HepG2 (cell line): ENCODE data around the gene DCTN1. TPM values are rescaled to one million over a fixed set of nuclear protein-coding genes. Genes with fewer than 3 reads are reported as not detected.

Experiments used
- ATAC-seq: fragments of 200-7000 bp; cut with Tn5 transposase; 3 replicates; pipeline ENCODE4 v1.9.1; 2020; ENCODE audit warnings: mild to moderate bottlenecking, moderate library complexity
- BruUV-seq: library from RNA; stranded (reverse); fragments of 400-500 nt; replicated peaks from 2 replicates; lab custom pipeline; 2021; lab: Mats Ljungman, UMichigan
- CTCF ChIA-PET: fragments of 300-600 bp; formaldehyde crosslinking; extraction: SDS; loops from one replicate; lab custom pipeline; 2021; ENCODE audit warnings: low total read pairs, inconsistent platforms, low intra/inter-chr PET ratio; lab: Yijun Ruan, JAX
- POLR2A ChIA-PET: fragments of 350-600 bp; sonication (Branson Sonifier 250); formaldehyde crosslinking; loops from one replicate; lab custom pipeline; 2020; ENCODE audit warnings: antibody characterized with exemption, inconsistent platforms; lab: Yijun Ruan, JAX
- DNase-seq: peaks from one replicate; pipeline ENCODE4 v3.0.0-alpha.2; 2015; ENCODE audit warnings: low spot score
- FAIRE-seq: peaks from 3 replicates; lab custom pipeline; 2011; peaks lifted over from hg19 to GRCh38; lab: Jason Lieb, UNC
- H2AFZ ChIP-seq: one replicate; pipeline ENCODE4 v1.6.1; 2011; ENCODE audit warnings: low read length, inconsistent platforms
- H3K27ac ChIP-seq: fragments of 300-600 bp; 3 replicates; pipeline ENCODE4 v1.8.0; 2011; ENCODE audit warnings: mixed run types, mild to moderate bottlenecking, mixed read lengths, low read length, inconsistent platforms; ENCODE audit not compliant: insufficient read depth; ENCODE audit errors: extremely low read length
- H3K27me3 ChIP-seq, 2 experiments: fragments of 200-600 bp in 1 of 2; 2 replicates in 1 of 2; 3 replicates in 1 of 2; pipeline versions ENCODE4 v1.6.0 to v1.8.0; 2011; ENCODE audit warnings: low read length in 2 of 2, mild to moderate bottlenecking in 2 of 2, moderate library complexity in 2 of 2, inconsistent platforms in 1 of 2; ENCODE audit not compliant: insufficient read depth in 2 of 2, control insufficient read depth in 1 of 2
- H3K36me3 ChIP-seq, 2 experiments: fragments of 200-600 bp in 1 of 2; replicated peaks in 1 of 2; 2 replicates in 1 of 2; 3 replicates in 1 of 2; pipeline versions ENCODE4 v1.5.1 to v1.8.0; 2011; ENCODE audit warnings: low read length in 2 of 2, inconsistent platforms in 1 of 2; ENCODE audit not compliant: insufficient read depth in 2 of 2, control insufficient read depth in 1 of 2
- H3K4me1 ChIP-seq: 2 replicates; pipeline ENCODE4 v1.5.1; 2012; ENCODE audit warnings: low read length, inconsistent platforms; ENCODE audit not compliant: insufficient read depth
- H3K4me2 ChIP-seq: 2 replicates; pipeline ENCODE4 v1.6.0; 2011; ENCODE audit warnings: low read depth, low read length, inconsistent platforms
- H3K4me3 ChIP-seq, 3 experiments: fragments of 200-600 bp in 1 of 3; sonication (generic), shearing (Covaris generic) in 1 of 3; replicated peaks in 1 of 3; 2 replicates each; pipeline ENCODE4 v1.5.1; 2011 to 2016; ENCODE audit warnings: low read length in 3 of 3, inconsistent platforms in 2 of 3, low read depth in 2 of 3, mild to moderate bottlenecking in 2 of 3, control low read depth in 1 of 3, mixed read lengths in 1 of 3; ENCODE audit not compliant: insufficient read depth in 1 of 3
- H3K79me2 ChIP-seq: one replicate; pipeline ENCODE4 v1.6.1; 2011; ENCODE audit warnings: low read length, inconsistent platforms; ENCODE audit not compliant: insufficient read depth
- H3K9ac ChIP-seq: 2 replicates; pipeline ENCODE4 v1.6.0; 2011; ENCODE audit warnings: mild to moderate bottlenecking, low read depth, low read length, inconsistent platforms; ENCODE audit not compliant: insufficient read depth
- H3K9me3 ChIP-seq: 2 replicates; pipeline ENCODE4 v1.5.1; 2012; ENCODE audit warnings: mild to moderate bottlenecking, low read length
- H4K20me1 ChIP-seq: 2 replicates; pipeline ENCODE4 v1.6.0; 2011; ENCODE audit warnings: inconsistent platforms, mild to moderate bottlenecking, low read length, moderate library complexity; ENCODE audit not compliant: insufficient read depth
- CENPT ChIP-seq: sonication (generic); formaldehyde crosslinking; IDR thresholded peaks from 2 replicates; pipeline ENCODE4 v1.8.0; 2022; ENCODE audit warnings: low read depth, mild to moderate bottlenecking, moderate library complexity, missing genetic modification reagents
- ETV6 ChIP-seq: sonication (generic); formaldehyde crosslinking; conservative IDR thresholded peaks from 2 replicates; pipeline ENCODE4 v1.4.0; 2020; ENCODE audit warnings: missing genetic modification reagents
- FOXP1 ChIP-seq, 2 experiments: fragments of 450-650 bp in 1 of 2; IDR thresholded peaks; 2 replicates each; pipeline ENCODE4 v1.6.1; 2017 to 2018; ENCODE audit warnings: antibody characterized with exemption in 1 of 2
- GABPA ChIP-seq, 2 experiments: IDR thresholded peaks; 2 replicates each; pipeline ENCODE4 v1.6.1; 2011 to 2016; ENCODE audit warnings: low read depth in 2 of 2, low read length in 1 of 2, missing biosample characterization in 1 of 2, missing genetic modification characterization in 1 of 2
- GFI1 ChIP-seq: sonication (generic); formaldehyde crosslinking; IDR thresholded peaks from 2 replicates; pipeline ENCODE4 v1.5.0; 2020; ENCODE audit warnings: missing genetic modification reagents, mild to moderate bottlenecking, borderline replicate concordance
- POLR2AphosphoS2 ChIP-seq: IDR thresholded peaks from 2 replicates; pipeline ENCODE4 v1.6.1; 2011; ENCODE audit warnings: low read depth, low read length, improper control_type of control experiment
- PRMT3 ChIP-seq: sonication (generic); formaldehyde crosslinking; IDR thresholded peaks from 2 replicates; pipeline ENCODE4 v1.8.1; 2022; ENCODE audit warnings: low read depth, mild to moderate bottlenecking, moderate library complexity, missing genetic modification reagents, borderline replicate concordance
- RBFOX2 ChIP-seq: fragments of 200-400 bp; formaldehyde crosslinking; IDR thresholded peaks from 2 replicates; pipeline ENCODE4 v1.6.1; 2017; ENCODE audit warnings: low read depth, mild to moderate bottlenecking, low read length
- RBM22 ChIP-seq: fragments of 200-400 bp; formaldehyde crosslinking; optimal IDR thresholded peaks from 2 replicates; pipeline ENCODE3; 2017; ENCODE audit warnings: mild to moderate bottlenecking, low read length, moderate library complexity
- SOX6 ChIP-seq, 2 experiments: fragments of 450-650 bp in 1 of 2; sonication (generic) in 1 of 2; formaldehyde crosslinking in 1 of 2; IDR thresholded peaks; 2 replicates each; pipeline versions ENCODE4 v1.4.0 to v1.6.1; 2017 to 2020; ENCODE audit warnings: antibody characterized with exemption in 1 of 2, mild to moderate bottlenecking in 1 of 2, missing genetic modification reagents in 1 of 2
- ZNF251 ChIP-seq: sonication (generic); formaldehyde crosslinking; IDR thresholded peaks from 2 replicates; pipeline ENCODE4 v1.9.0; 2021; ENCODE audit warnings: mild to moderate bottlenecking, missing genetic modification reagents
- ZNF335 ChIP-seq: sonication (generic); formaldehyde crosslinking; IDR thresholded peaks from 2 replicates; pipeline ENCODE4 v1.4.0; 2020; ENCODE audit warnings: missing genetic modification reagents
- ZNF569 ChIP-seq: sonication (generic); formaldehyde crosslinking; IDR thresholded peaks from 2 replicates; pipeline ENCODE4 v1.5.0; 2020; ENCODE audit warnings: mild to moderate bottlenecking, missing genetic modification reagents, moderate library complexity, borderline replicate concordance
- ZNF670 ChIP-seq: sonication (generic); formaldehyde crosslinking; IDR thresholded peaks from 2 replicates; pipeline ENCODE4 v1.8.0; 2022; ENCODE audit warnings: mild to moderate bottlenecking, missing genetic modification reagents, borderline replicate concordance
- ZNF674 ChIP-seq: sonication (generic); formaldehyde crosslinking; IDR thresholded peaks from 2 replicates; pipeline ENCODE4 v1.5.0; 2020; ENCODE audit warnings: low read depth, mild to moderate bottlenecking, missing genetic modification reagents
- ZNF768 ChIP-seq: sonication (generic); formaldehyde crosslinking; IDR thresholded peaks from 2 replicates; pipeline ENCODE4 v1.4.0; 2020; ENCODE audit warnings: missing genetic modification reagents
- ZNF883 ChIP-seq: sonication (generic); formaldehyde crosslinking; IDR thresholded peaks from 2 replicates; pipeline ENCODE4 v1.5.1; 2020; ENCODE audit warnings: mild to moderate bottlenecking, missing genetic modification reagents; ENCODE audit errors: not compliant biosample characterization
- WGBS: methylation state at CpG from one replicate; pipeline ENCODE4 v1.1.6; 2017; ENCODE audit warnings: low lambda C conversion rate; 5-methylcytosine and 5-hydroxymethylcytosine counted together
- in situ Hi-C: cut with HindIII; loops from 2 replicates; pipeline ENCODE4 v1.10.0; 2017; ENCODE audit warnings: low pct_unique_long_range_greater_than_20kb; ENCODE audit not compliant: extremely low pct_ligation_motif_present
- intact Hi-C: fragments of 100-400 bp; cut with micrococcal nuclease; formaldehyde crosslinking; loops from one replicate; pipeline ENCODE4 v1.10.0; 2022; ENCODE audit not compliant: unreplicated experiment
- polyA plus RNA-seq, 8 experiments: library from polyadenylated mRNA; depleted of rRNA in 3 of 8; stranded (reverse) in 7 of 8; unstranded in 1 of 8; fragments of >200 nt; fragmentation: Illumina TruSeq in 4 of 8; extraction: Trizol in 4 of 8; gene quantifications; 2 replicates each; pipeline versions ENCODE4 v1.2.1 to v1.2.3, GENCODE V29; 2011 to 2016; ENCODE audit warnings: low read depth in 4 of 8, missing spikeins in 1 of 8, mixed read lengths in 1 of 8; ENCODE audit not compliant: insufficient read depth in 1 of 8
- total RNA-seq, 5 experiments: library from RNA; depleted of rRNA; stranded (reverse); fragments of >200 nt; fragmentation: Illumina TruSeq; extraction: Trizol; gene quantifications; 2 replicates each; pipeline ENCODE4 v1.2.3, GENCODE V29; 2016; ENCODE audit warnings: low read depth in 1 of 5
- TF ChIP-seq, protein P1 (sequence below), 2 experiments: sonication (generic) in 1 of 2; formaldehyde crosslinking in 1 of 2; IDR thresholded peaks; 2 replicates each; pipeline versions ENCODE4 v1.4.0 to v1.6.1; 2018 to 2020; ENCODE audit warnings: missing genetic modification reagents in 2 of 2, borderline replicate concordance in 1 of 2, low read depth in 1 of 2, mild to moderate bottlenecking in 1 of 2, missing biosample characterization in 1 of 2
- TF ChIP-seq, protein P2 (sequence below): IDR thresholded peaks from 2 replicates; pipeline ENCODE4 v1.6.1; 2016; ENCODE audit warnings: missing biosample characterization, missing genetic modification reagents, low read depth
- TF ChIP-seq, protein P3 (sequence below): sonication (generic); formaldehyde crosslinking; IDR thresholded peaks from 2 replicates; pipeline ENCODE4 v1.4.0; 2020; ENCODE audit warnings: mild to moderate bottlenecking, missing genetic modification reagents

Gene DCTN1
- total and polyA plus RNA-seq, 2 of the 13 experiments (the other 11 are each of a cell fraction or from before 2014, with no cell fraction given) = 73.2 to 122 TPM

DNA sequence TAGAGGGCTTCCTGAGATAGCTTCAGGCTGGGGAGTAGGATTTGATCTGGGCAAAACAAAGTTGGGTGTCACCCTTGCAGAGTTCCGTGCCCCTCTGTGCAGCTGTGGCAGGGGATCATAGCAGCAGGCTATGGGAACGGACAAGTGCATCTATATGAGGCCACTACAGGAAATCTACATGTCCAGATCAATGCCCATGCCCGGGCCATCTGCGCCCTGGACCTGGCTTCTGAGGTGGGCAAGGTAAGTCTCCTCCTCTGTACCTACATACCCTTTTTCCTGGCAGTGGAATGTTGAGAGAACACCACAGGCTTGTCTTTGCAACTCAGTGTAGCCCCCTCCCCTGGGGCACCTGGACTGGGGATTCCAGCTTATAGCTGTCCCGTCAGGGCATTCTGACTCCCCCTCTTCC lies 44.9 kb upstream of the DCTN1 start:
- ChIA-PET CTCF (no interaction called here), POLR2A (interaction anchor here (0.5 to 9.5 kb wide), 11 partner anchors 10 to 76 kb away, joined by 3 to 272 read pairs (median 4); partner anchors contain the start of genes CCDC142, INO80B, RTKN and TTC31)
- 91% methylated on average over 5 of the region's 5 CpGs for WGBS
- H3K79me2 ChIP-seq = no peaks in the 10 kb centered on the region
- H3K4me2 ChIP-seq = no peak overlapping the region
- no peak for FAIRE-seq
- no TSS peak for BruUV-seq
- H3K4me3 ChIP-seq = no peak overlapping the region
- ATAC-seq = no peak
- intact Hi-C loops = loop anchor here (1.0 to 2.0 kb wide), 2 partner anchors 17 to 40 kb away; partner anchors contain the start of gene MOGS
- DNase-seq = no peak
- H3K36me3 ChIP-seq = peaks cover 24 to 48% of the 10 kb centered on the region in 2 experiments
- peaks cover 15% of the 10 kb centered on the region; the same call in 1 of the 2 replicates for H4K20me1 ChIP-seq
- H3K4me1 ChIP-seq = peaks cover 89% of the 10 kb centered on the region
- H2AFZ ChIP-seq = no peak overlapping the region
- no peak overlapping the region for H3K9ac ChIP-seq
- no peaks in the 10 kb centered on the region for H3K9me3 ChIP-seq
- H3K27ac ChIP-seq = peak overlapping the region; percentile 6
- in situ Hi-C loops = no loop called here
- peaks cover 0 to 5% of the 10 kb centered on the region in 2 experiments; a peak in 1 of 5 replicates for H3K27me3 ChIP-seq
- no peak for TF ChIP-seq ZNF335 (CRISPR knock-in tag)
- TF ChIP-seq ZNF251 = 0 out of 2 replicates have a peak, but pooled peaks have one; percentile 9
- no peak for TF ChIP-seq ZNF768 (CRISPR knock-in tag)
- no peak for TF ChIP-seq SOX6 (IDR thresholded peaks at IDR 0.05)
- 0 out of 2 replicates have a peak, but pooled peaks have one; percentile 28 for TF ChIP-seq SOX6 (CRISPR knock-in tag; IDR thresholded peaks at IDR 0.05)
- peak; percentile 13 for TF ChIP-seq RBM22
- no peak for TF ChIP-seq GFI1 (CRISPR knock-in tag)
- TF ChIP-seq, protein P1, sequence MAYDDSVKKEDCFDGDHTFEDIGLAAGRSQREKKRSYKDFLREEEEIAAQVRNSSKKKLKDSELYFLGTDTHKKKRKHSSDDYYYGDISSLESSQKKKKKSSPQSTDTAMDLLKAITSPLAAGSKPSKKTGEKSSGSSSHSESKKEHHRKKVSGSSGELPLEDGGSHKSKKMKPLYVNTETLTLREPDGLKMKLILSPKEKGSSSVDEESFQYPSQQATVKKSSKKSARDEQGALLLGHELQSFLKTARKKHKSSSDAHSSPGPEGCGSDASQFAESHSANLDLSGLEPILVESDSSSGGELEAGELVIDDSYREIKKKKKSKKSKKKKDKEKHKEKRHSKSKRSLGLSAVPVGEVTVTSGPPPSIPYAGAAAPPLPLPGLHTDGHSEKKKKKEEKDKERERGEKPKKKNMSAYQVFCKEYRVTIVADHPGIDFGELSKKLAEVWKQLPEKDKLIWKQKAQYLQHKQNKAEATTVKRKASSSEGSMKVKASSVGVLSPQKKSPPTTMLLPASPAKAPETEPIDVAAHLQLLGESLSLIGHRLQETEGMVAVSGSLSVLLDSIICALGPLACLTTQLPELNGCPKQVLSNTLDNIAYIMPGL (CRISPR knock-in tag; IDR thresholded peaks at IDR 0.05; ENCODE audit: borderline replicate concordance in 1 of 2, low read depth in 1 of 2) = no peak
- peak; percentile 54; the same call in 1 of the 2 replicates for TF ChIP-seq RBFOX2
- TF ChIP-seq ZNF670 (CRISPR knock-in tag) = no peak
- TF ChIP-seq CENPT (CRISPR knock-in tag) = no peak
- TF ChIP-seq GABPA (IDR thresholded peaks at IDR 0.05; ENCODE audit: low read depth, low read length) = no peak
- 0 out of 2 replicates have a peak, but pooled peaks have one; percentile 20 for TF ChIP-seq GABPA (CRISPR knock-in tag; IDR thresholded peaks at IDR 0.05; ENCODE audit: low read depth)
- 0 out of 2 replicates have a peak, but pooled peaks have one; percentile 31 for TF ChIP-seq PRMT3 (CRISPR knock-in tag)
- TF ChIP-seq ETV6 = no peak
- peak; percentile 9 for TF ChIP-seq ZNF883 (CRISPR knock-in tag)
- TF ChIP-seq, protein P2, sequence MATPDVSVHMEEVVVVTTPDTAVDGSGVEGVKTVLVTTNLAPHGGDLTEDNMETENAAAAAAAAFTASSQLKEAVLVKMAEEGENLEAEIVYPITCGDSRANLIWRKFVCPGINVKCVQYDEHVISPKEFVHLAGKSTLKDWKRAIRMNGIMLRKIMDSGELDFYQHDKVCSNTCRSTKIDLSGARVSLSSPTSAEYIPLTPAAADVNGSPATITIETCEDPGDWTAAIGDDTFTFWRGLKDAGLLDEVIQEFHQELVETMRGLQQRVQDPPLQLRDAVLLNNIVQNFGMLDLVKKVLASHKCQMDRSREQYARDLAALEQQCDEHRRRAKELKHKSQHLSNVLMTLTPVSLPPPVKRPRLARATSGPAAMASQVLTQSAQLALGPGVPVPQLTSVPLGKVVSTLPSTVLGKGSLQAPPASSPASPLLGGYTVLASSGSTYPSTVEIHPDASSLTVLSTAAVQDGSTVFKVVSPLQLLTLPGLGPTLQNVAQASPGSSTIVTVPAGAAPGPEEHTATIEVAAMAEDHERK (CRISPR knock-in tag) = no peak
- 0 out of 2 replicates have a peak, but pooled peaks have one; percentile 54 for TF ChIP-seq POLR2AphosphoS2
- TF ChIP-seq, protein P3, sequence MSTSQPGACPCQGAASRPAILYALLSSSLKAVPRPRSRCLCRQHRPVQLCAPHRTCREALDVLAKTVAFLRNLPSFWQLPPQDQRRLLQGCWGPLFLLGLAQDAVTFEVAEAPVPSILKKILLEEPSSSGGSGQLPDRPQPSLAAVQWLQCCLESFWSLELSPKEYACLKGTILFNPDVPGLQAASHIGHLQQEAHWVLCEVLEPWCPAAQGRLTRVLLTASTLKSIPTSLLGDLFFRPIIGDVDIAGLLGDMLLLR (CRISPR knock-in tag) = 0 out of 2 replicates have a peak, but pooled peaks have one; percentile 47
- no peak for TF ChIP-seq ZNF674 (CRISPR knock-in tag)
- no peak for TF ChIP-seq ZNF569 (CRISPR knock-in tag)
- no peak for TF ChIP-seq FOXP1 (IDR thresholded peaks at IDR 0.05)
- TF ChIP-seq FOXP1 (CRISPR knock-in tag; IDR thresholded peaks at IDR 0.05) = no peak
